AG04449 (cell line): ENCODE results near the gene ZBTB7A.

Experiments used
- CTCF ChIA-PET: fragments of 350-600 bp; formaldehyde crosslinking; extraction: SDS; loops from one replicate; lab custom pipeline; 2021; ENCODE audit warnings: antibody characterized with exemption; lab: Yijun Ruan, JAX
- POLR2A ChIA-PET: fragments of 400-600, 350-600 bp; formaldehyde crosslinking; extraction: SDS; loops from one replicate; lab custom pipeline; 2020; ENCODE audit warnings: antibody characterized with exemption, inconsistent platforms; lab: Yijun Ruan, JAX
- DNase-seq: peaks from one replicate; pipeline ENCODE4 v3.0.0-alpha.2; 2010; ENCODE audit warnings: low read depth, low spot score
- H3K4me3 ChIP-seq: 2 replicates; pipeline ENCODE4 v1.5.1; 2011; ENCODE audit warnings: low read depth, mild to moderate bottlenecking, control low read depth, low read length
- CTCF ChIP-seq: IDR thresholded peaks from one replicate; pipeline ENCODE4 v1.5.1; 2011; ENCODE audit warnings: mild to moderate bottlenecking, moderate library complexity, low read length, control low read depth, inconsistent platforms; ENCODE audit not compliant: insufficient read depth; ENCODE audit errors: missing control alignments

Gene ZBTB7A

GRCh38 chr19:4112367-4112766 lies 45.7 kb upstream of the ZBTB7A start:
- H3K4me3 ChIP-seq = no peak overlapping the region
- ChIA-PET CTCF (no interaction called here), POLR2A (no interaction called here)
- no peak for DNase-seq
- TF ChIP-seq CTCF = no peak

GRCh38 chr19:4109626-4109945 lies 42.9 kb upstream of the ZBTB7A start:
- TF ChIP-seq CTCF = no peak
- H3K4me3 ChIP-seq = no peak overlapping the region
- ChIA-PET POLR2A (interaction anchor here (0.9 kb wide), 1 partner anchor 9 kb away, joined by 3 read pairs; no protein-coding TSS in a partner anchor), CTCF (interaction anchor here (0.6 to 1.5 kb wide), 3 partner anchors 9 to 30 kb away, joined by 3 to 6 read pairs (median 3); no protein-coding TSS in a partner anchor)
- no peak for DNase-seq

- ChIA-PET CTCF (interaction anchor here (0.6 to 1.5 kb wide), 3 partner anchors 8 to 31 kb away, joined by 3 to 6 read pairs (median 3); no protein-coding TSS in a partner anchor), POLR2A (interaction anchor here (0.9 kb wide), 1 partner anchor 10 kb away, joined by 3 read pairs; no protein-coding TSS in a partner anchor)
- no peak overlapping the region for H3K4me3 ChIP-seq
- no peak for TF ChIP-seq CTCF
- no peak for DNase-seq
These were observed 42.3 kb upstream of the ZBTB7A start for GRCh38 chr19:4108767-4109625.

- ChIA-PET CTCF (interaction anchor here (1.8 kb wide), 1 partner anchor 37 kb away, joined by 7 read pairs; no protein-coding TSS in a partner anchor), POLR2A (no interaction called here)
- no peak overlapping the region for H3K4me3 ChIP-seq
- TF ChIP-seq CTCF = no peak
- DNase-seq = no peak
These were observed 36.4 kb upstream of the ZBTB7A start for GRCh38 chr19:4103080-4103433.

- no peak for DNase-seq
- ChIA-PET CTCF (no interaction called here), POLR2A (no interaction called here)
- no peak overlapping the region for H3K4me3 ChIP-seq
- TF ChIP-seq CTCF = no peak
These were observed 35.8 kb upstream of the ZBTB7A start for GRCh38 chr19:4102339-4103079.

- POLR2A ChIA-PET = no interaction called here
- no peak for DNase-seq
- no peak for TF ChIP-seq CTCF
- H3K4me3 ChIP-seq = no peak overlapping the region
- CTCF ChIA-PET = interaction anchor here (1.2 kb wide), 1 partner anchor 8 kb away, joined by 3 read pairs; no protein-coding TSS in a partner anchor
These were observed 34.7 kb upstream of the ZBTB7A start for GRCh38 chr19:4101496-4101770.
